Activated CD4-positive, alpha-beta T cell treated with anti-CD3 and anti-CD28 coated beads, Interleukin-2, Interleukin-4, amounts not matched to agents 100 ng/mL and 50 ng/mL, durations not matched to agents 16 hours and 8 hours (primary cell): ENCODE data around the gene GRK5.
"Not testable (repeated sequence)": the region's sequence is repeated elsewhere in the genome, so short reads cannot be mapped to it uniquely, and the experiment has no call there.

ENCODE experiments used
- DNase-seq: peaks from one replicate; pipeline ENCODE4 v3.0.0-alpha.2; 2020; ENCODE audit warnings: low spot score

Gene GRK5

DNA sequence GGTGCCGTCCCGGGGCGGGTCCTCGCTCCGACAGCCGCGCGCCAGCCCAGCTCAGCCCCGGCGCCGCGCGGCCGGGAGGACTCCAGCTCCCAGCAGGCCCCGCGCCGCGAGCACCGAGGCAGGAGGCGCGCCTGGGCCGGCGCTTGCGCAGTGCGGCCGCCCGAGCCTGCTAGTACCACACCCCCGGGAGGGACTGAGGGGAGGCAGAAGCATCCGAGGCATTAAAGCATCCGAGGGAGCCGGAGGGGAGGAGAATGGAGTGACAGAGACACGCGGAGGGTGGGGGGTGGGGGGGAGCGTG, at the start of gene GRK5:
TSS of gene GRK5 (plus strand) at position 206 of the 301 bp plus-strand sequence. CDS start 347 bp downstream, outside the sequence.
- peak; percentile 96 for DNase-seq

- no peak for DNase-seq
Measured at GRCh38 chr10:119159332-119159731, 48.0 kb upstream of the GRK5 start.

DNA sequence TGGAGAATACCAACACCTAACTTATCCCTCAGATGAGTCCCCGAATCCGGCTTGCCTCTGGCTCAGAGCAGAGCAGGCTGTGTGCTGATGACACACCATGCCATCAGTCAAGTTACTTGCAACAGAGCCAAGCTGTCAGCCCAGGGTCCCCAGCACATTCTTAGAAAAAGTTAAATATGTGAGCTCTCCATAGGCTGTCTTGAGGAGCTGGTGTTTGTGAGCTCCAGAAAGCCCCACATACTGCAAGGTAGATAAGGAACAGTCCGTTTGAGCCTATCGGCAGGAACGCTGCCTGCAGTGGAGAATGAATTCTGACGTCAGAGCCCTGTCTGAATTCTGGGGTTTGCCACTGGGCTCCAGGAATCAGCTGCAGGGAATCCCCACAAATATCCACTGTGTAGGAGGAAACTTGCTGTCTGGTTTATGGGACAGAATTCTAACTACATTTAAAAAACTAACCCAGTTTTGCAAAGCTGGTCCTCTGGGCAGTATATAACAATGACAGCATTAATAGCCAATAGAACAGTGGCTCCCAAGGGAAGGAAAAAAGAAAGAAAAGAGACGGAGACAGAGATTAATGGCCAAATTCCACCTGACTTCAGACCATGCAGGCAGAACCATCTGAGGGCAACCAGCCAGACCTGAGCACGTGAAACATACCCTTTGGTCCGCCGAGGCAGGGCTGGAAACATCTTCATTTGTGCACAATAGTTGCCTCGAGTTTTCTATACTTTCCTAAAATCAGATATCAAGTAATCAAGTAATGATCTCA, 45.5 kb upstream of the GRK5 start:
- no peak for DNase-seq

GRCh38 chr10:119162452-119163092, 44.8 kb upstream of the GRK5 start:
- DNase-seq, result no peak

DNA sequence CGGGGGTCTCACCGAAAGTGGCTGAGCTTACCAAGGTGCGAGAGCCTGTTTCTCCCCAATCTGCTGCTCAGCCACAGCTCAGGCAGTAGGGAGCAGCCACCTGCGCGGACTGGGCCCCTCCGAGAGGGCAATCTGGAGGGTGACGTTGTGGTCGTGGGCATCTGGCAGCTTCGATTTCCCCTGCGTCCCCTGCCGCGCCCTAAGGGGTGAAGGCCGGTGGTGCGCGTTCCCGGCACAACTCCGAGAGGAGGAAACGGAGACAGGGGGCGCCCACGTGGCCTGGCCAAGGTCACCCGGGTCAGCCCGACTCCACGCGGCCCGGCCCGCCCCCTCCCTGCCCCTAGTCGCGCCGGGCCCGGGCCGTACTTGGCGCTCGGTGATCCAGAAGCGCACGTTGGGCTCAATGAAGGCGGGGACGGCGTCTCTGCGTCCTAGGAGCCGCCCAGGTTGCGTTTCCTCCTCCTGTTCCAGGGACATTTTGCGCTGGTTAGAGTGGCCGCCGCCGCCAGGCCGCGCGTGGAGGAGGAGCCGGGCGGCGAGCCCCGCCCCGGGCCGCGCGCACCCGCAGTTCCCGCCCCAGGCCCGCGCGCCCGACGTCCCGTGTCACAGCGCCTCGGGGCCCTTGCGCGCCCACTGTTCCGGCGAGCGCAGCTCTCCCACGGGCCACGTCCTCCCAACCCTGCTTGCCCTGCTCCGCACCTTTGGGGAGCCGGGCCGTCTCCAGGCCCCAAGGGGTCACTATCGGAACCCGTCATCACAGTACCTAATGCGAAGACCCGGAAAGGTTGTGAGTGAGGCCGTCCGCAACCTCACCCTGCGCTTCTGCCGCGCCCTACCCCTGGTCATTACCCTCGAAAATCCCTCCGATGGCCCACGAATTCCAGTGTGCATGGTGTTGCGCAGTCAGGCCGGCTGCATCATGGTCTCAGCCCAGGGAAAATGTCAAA, 41.9 kb upstream of the GRK5 start, which contains the start of gene SFXN4:
TSS of gene SFXN4 (minus strand) at position 544 of the 947 bp plus-strand sequence. CDS start at position 477, 67 bp downstream.
- DNase-seq, result peak; percentile 82

DNA sequence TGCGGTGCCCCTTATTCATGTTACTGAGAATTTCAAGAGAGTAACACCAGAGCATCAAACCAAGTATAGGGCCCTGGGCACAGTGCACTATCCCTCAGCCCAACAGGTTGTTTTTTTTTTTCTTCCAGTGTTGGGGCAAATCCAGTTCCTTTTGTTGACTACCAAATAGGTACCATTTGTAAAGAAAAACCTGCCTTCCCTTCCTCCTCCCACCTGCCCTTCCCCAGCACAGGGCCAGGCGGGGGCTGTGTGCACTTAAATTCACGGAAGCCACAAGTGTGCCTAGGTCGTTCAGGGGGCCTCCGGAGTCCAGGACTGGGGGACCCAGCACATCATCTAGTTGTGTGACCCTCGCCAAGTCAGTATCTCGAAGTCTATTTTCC, 41.3 kb upstream of the GRK5 start:
- no peak for DNase-seq

DNA sequence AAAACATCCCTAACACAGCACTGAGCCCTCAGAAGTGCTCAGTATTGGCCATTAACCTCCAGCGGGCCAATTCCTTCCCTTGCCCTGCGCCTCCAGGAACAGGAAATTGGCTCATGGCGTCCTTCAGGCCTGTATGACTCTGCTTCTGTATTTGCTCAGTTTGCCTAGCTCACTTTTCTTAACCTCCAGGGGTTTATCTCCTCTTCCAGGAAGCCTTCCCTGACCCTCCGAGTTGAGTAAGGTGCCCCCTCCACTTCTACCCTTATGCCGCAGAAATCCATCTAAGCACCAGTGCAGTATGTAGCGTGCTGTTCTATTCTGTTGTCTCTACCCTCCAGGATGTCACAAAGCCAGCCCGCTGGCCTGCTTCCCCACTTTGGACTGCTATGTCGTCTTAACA, 40.8 kb upstream of the GRK5 start:
- no peak for DNase-seq

- DNase-seq, result no peak
Measured at GRCh38 chr10:119167041-119167440, 40.3 kb upstream of the GRK5 start.

DNA sequence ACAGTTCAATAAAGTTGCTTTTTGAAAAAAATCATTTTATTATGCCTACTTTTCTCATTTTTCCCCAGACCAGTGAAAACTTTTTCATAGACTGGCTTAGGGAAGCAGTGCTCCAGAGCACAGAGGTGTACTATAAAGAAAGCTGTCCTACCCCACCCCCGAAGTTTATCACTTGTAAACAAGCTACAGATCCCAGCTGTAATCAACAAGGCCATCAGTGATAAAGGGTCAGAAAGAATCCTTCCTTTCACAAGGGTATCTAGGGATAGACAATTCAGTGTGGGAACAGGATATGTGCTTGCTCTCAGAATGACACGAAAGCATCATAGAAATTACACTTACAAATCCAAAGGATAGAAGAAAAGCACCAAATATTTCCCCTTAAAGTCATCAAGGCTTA, 33.3 kb upstream of the GRK5 start:
- no peak for DNase-seq

DNA sequence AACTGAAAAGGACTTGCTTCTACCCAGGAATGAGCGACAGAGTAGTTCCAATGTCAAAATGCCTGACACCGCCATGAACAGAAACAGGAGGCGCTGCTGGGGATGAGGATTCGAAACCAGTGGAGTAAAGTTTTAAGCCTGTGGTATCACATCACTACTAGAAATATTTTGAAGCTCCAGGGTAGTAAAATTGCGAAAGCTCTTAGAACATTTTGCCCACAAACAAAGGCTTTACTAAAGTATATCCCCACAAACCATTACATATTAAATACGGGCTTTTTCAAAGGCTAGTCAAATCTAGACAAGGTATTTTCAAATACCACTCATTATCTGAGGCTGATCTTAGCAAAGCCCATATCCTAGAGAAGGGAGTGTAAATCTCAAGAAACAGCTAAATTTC, 31.2 kb upstream of the GRK5 start:
- DNase-seq, result peak; percentile 76

- peak; percentile 62 for DNase-seq
Measured at GRCh38 chr10:119177708-119178371, 29.5 kb upstream of the GRK5 start.

GRCh38 chr10:119178372-119179119, 28.8 kb upstream of the GRK5 start, which contains the start of gene PRDX3:
Gene PRDX3 (minus strand): TSS chr10:119178812. CDS start chr10:119178790, 22 bp downstream.
- DNase-seq, result peak; percentile 94

- DNase-seq, result not testable (repeated sequence)
Measured at GRCh38 chr10:119180850-119181400, 26.4 kb upstream of the GRK5 start.

DNA sequence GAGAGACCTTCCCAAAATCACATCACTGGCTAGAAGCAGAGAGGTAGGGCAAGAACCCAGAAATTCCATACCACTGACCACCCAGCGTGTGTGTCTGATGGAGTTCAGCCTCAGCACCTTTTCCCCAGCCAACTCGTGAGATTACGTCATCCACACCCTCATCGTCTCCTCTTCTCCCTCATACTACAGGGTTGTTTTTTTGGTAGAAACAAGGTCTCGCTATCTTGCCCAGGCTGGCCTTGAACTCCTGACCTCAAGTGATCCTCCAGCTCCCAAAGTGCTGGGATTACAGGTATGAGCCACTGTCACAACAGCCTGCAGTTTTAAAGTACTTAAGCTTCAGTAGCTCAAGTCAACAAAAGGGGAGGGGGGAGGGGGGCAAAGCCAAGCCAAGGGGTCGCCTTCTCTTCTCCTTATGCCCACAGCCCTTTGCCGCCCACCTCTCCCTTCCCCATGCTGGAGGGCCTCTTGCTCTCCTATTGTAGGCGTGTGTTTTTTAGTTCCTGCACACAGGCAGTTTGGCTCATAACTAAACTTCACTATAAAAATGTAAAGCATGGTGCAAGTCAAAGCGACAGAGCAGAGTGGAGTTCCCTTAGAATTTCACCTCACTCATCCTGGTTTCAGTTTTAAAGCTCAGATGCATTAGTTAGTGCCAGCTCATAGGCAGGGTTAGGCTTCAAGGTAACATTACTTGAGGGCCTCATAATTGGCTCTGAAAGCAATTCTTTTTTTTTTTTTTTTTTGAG, 23.5 kb upstream of the GRK5 start:
- DNase-seq, result peak; percentile 59

DNA sequence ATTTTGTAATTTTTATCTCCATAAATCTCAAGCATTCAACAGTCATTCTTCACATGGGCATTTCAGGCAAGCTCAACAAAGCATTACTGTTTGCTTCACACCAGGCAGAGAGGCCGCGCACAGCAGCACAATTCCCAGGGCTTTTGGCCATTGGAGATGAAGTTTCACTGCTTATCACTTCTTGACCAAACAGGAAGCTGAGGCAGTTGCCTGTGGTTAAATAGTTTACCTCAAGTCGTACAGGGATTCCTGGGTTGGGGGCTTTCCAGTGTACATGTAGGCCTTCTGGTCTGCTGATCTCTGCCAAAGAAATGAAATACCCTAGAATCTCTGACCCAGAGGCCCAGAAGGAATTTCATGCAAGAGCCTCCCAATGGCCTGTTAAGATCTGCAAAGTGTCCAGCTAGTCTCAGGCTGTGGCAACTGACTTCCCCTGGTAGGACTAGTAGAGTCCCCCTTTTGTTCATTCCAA, 17.5 kb upstream of the GRK5 start:
- DNase-seq, result peak; percentile 42

DNA sequence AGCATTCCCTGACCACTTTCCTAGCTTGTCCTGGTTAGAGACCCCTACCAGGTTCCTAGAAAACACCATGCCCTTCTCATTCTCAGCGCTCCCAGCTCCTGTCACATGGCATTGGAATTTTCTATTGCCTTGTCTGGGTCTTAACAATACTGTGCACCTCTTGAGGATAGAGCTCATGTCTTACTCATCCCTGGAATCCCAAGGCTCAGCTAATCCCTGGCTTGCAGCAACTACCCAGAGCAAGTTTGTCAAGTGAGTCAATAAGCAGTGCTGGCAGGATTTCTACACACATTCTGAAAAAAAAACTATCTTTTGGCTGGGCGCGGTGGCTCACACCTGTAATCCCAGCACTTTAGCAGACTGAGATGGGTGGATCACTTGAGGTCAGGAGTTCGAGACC, 17.0 kb upstream of the GRK5 start:
- DNase-seq, result no peak

DNA sequence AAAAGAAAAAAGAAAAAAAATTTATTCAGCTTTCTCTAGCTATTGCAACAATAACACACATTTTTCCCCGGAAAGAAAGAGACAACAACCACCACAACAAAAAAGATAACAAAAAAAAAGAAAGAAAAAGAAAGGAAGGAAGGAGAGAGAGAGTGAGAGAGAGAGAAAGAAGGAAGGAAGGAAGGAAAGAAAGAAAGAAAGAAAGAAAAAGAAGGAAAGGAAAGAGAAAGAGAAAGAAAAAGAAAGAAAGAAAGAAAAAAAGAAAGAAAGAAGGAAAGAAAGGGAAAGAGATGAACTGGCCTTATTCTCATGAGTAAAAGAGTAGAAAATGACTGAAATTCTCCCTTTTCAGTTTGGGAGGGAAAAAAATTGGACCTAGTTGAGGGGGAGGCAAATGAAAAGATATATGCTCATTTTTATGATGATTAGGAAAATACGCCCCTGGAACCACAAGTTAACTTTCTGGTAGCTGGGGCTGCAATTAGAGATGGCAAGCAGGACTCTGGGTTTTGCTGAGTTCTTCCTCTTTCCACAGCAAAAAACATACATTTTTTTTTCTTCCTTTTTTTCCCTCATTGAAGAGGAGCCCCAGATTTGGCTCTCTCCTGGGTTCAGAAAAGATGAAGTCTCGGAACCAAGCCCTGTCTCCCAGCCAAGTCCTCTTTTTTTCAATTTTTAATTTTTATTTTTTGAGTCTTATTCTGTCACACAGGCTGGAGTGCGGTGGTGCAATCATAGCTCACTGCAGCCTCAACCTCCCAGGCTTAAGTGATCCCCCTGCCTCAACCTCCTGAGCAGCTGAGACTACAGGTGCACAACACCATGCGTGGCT, 16.2 kb upstream of the GRK5 start:
- DNase-seq, result no peak

GRCh38 chr10:119191881-119192280, 15.5 kb upstream of the GRK5 start:
- DNase-seq, result no peak

DNA sequence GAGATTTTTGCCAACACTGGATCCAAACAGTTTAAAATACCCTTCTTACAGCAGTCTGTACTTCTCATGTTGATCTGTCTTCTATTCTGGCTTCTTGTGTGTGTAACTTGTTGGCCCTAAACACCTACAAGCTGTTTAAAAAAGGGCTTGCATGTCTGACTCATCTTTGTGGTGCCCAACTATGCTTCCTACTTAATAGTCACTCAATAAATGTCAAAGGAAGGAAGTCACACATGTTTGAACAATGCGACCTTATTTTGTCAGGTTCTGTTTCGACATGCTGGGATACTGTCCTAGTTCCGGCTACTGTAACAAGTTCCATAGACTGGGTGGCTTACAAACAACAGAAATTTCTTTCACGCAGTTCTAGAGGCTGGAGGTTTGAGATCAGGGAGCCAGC, 9.4 kb upstream of the GRK5 start:
- DNase-seq, result peak; percentile 24
